ENCODE data around the gene UGT2A1. TPM values are rescaled to one million over a fixed set of nuclear protein-coding genes. Genes with fewer than 3 reads are reported as not detected.

UGT2A1 gene
- total and polyA plus RNA-seq, 2 of the 4 experiments (the other 2 are of a cell fraction): not detected

DNA sequence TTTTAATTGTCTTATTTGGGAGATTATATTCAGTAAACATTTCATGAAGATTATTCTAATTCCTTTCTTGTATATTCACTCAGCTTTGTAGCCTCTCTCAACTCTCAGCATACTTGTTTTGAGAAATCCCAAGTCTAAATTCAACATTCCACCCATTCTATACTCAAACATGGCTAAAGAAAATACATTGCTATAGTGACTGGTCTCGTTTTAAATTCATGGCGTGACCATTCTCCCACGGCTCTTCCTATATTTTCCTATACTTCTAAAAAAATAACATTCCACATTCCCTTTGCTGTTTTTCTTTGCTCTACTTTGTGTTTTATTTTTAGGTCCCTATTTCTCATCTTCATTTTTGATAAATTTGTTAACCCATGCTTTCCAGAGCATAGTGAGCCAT, 49.2 kb upstream of the UGT2A1 start:
- no peak for TF ChIP-seq SMC3 (IDR thresholded peaks at IDR 0.05; ENCODE audit: low read depth, low read length)
- TF ChIP-seq RFX5 (IDR thresholded peaks at IDR 0.05; ENCODE audit: low read depth, low read length): no peak
- no peak for TF ChIP-seq CHD1 (IDR thresholded peaks at IDR 0.05; ENCODE audit: low read depth, low read length)
- no peak for TF ChIP-seq MXI1 (IDR thresholded peaks at IDR 0.05; ENCODE audit: borderline replicate concordance, low read depth, low read length)
- no peak for TF ChIP-seq CEBPB (IDR thresholded peaks at IDR 0.05; ENCODE audit: low read depth, low read length)
- TF ChIP-seq BHLHE40 (IDR thresholded peaks at IDR 0.05; ENCODE audit: low read depth, low read length): no peak
- no peak for TF ChIP-seq FOS (IDR thresholded peaks at IDR 0.05; ENCODE audit: low read depth, low read length)
- no peak for TF ChIP-seq NFE2L2 (IDR thresholded peaks at IDR 0.05; ENCODE audit: low read depth, low read length)
- TF ChIP-seq, protein P1, sequence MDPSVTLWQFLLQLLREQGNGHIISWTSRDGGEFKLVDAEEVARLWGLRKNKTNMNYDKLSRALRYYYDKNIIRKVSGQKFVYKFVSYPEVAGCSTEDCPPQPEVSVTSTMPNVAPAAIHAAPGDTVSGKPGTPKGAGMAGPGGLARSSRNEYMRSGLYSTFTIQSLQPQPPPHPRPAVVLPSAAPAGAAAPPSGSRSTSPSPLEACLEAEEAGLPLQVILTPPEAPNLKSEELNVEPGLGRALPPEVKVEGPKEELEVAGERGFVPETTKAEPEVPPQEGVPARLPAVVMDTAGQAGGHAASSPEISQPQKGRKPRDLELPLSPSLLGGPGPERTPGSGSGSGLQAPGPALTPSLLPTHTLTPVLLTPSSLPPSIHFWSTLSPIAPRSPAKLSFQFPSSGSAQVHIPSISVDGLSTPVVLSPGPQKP (IDR thresholded peaks at IDR 0.05; ENCODE audit: borderline replicate concordance, low read depth, low read length): no peak
- TF ChIP-seq, protein P2, sequence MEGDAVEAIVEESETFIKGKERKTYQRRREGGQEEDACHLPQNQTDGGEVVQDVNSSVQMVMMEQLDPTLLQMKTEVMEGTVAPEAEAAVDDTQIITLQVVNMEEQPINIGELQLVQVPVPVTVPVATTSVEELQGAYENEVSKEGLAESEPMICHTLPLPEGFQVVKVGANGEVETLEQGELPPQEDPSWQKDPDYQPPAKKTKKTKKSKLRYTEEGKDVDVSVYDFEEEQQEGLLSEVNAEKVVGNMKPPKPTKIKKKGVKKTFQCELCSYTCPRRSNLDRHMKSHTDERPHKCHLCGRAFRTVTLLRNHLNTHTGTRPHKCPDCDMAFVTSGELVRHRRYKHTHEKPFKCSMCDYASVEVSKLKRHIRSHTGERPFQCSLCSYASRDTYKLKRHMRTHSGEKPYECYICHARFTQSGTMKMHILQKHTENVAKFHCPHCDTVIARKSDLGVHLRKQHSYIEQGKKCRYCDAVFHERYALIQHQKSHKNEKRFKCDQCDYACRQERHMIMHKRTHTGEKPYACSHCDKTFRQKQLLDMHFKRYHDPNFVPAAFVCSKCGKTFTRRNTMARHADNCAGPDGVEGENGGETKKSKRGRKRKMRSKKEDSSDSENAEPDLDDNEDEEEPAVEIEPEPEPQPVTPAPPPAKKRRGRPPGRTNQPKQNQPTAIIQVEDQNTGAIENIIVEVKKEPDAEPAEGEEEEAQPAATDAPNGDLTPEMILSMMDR (conservative IDR thresholded peaks at IDR 0.05; ENCODE audit: low read depth, low read length): no peak
- TF ChIP-seq RAD21 (IDR thresholded peaks at IDR 0.05; ENCODE audit: low read length): no peak
- TF ChIP-seq MAZ (IDR thresholded peaks at IDR 0.05; ENCODE audit: borderline replicate concordance, low read depth, low read length): no peak
- no peak for TF ChIP-seq POLR2A (IDR thresholded peaks at IDR 0.05; ENCODE audit: low read depth, low read length)
- TF ChIP-seq RCOR1 (IDR thresholded peaks at IDR 0.05; ENCODE audit: insufficient replicate concordance, low read length): no peak
- TF ChIP-seq MAFK (IDR thresholded peaks at IDR 0.05; ENCODE audit: low read depth, low read length): no peak
- TF ChIP-seq, protein P3, sequence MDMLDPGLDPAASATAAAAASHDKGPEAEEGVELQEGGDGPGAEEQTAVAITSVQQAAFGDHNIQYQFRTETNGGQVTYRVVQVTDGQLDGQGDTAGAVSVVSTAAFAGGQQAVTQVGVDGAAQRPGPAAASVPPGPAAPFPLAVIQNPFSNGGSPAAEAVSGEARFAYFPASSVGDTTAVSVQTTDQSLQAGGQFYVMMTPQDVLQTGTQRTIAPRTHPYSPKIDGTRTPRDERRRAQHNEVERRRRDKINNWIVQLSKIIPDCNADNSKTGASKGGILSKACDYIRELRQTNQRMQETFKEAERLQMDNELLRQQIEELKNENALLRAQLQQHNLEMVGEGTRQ (IDR thresholded peaks at IDR 0.05; ENCODE audit: low read depth, low read length): no peak
- CTCF ChIA-PET: interaction anchor here (0.6 to 0.7 kb wide), 2 partner anchors 56 to 106 kb away, joined by 3 to 4 read pairs; no protein-coding TSS in a partner anchor
- no peak overlapping the region for H3K4me3 ChIP-seq (ENCODE audit: insufficient read depth, low read depth, low read length)
- no peaks in the 10 kb centered on the region for H3K36me3 ChIP-seq (ENCODE audit: control insufficient read depth, insufficient read depth, low read length)
- H3K9me1 ChIP-seq (ENCODE audit: insufficient read depth, low read length): no peaks in the 10 kb centered on the region
- H2AK9ac ChIP-seq (replicated peaks; ENCODE audit: low read depth, low read length, poor library complexity): no peak overlapping the region
- no peaks in the 10 kb centered on the region for H3K4me1 ChIP-seq (ENCODE audit: control insufficient read depth, insufficient read depth, low read length)
- H2BK15ac ChIP-seq (ENCODE audit: low read depth, low read length): no peak overlapping the region
- H3K18ac ChIP-seq (ENCODE audit: low read depth, low read length): no peak overlapping the region
- no peak overlapping the region for H2BK5ac ChIP-seq (ENCODE audit: low read depth, low read length, poor library complexity, severe bottlenecking)
- POLR2A ChIA-PET (ENCODE audit: unreplicated experiment): no interaction called here
- H3K4me2 ChIP-seq (ENCODE audit: low read depth, low read length): no peak overlapping the region
- H3K9me3 ChIP-seq (ENCODE audit: control insufficient read depth, insufficient read depth, low read length): no peaks in the 10 kb centered on the region
- in situ Hi-C loops (cut with MboI; ENCODE audit: low sequenced_read_pairs): no loop called here
- H3K9ac ChIP-seq (ENCODE audit: low read depth, low read length): no peak overlapping the region
- no peak overlapping the region for H3K14ac ChIP-seq (replicated peaks; ENCODE audit: low read depth, low read length)
- BruUV-seq (replicated peaks): no TSS peak
- dilution Hi-C loops (cut with HindIII; ENCODE audit: low sequenced_read_pairs, unreplicated experiment): no loop called here
- H2BK20ac ChIP-seq (ENCODE audit: low read depth, low read length): no peak overlapping the region
- H3K27me3 ChIP-seq (ENCODE audit: control insufficient read depth, insufficient read depth, low read length): no peaks in the 10 kb centered on the region
- H3K4ac ChIP-seq (ENCODE audit: low read depth, low read length): no peak overlapping the region
- no peaks in the 10 kb centered on the region for H4K20me1 ChIP-seq (ENCODE audit: insufficient read depth, low read length)
- H3K27ac ChIP-seq (ENCODE audit: insufficient read depth, low read length): no peak overlapping the region
- no peak overlapping the region for H2AFZ ChIP-seq (replicated peaks; ENCODE audit: low read length, poor library complexity)
- H2AK5ac ChIP-seq (ENCODE audit: low read depth, low read length): no peak overlapping the region
- no peak overlapping the region for H3K23ac ChIP-seq (ENCODE audit: low read depth, low read length)
- H3K79me1 ChIP-seq (ENCODE audit: low read depth in 1 of 2, low read length in 2 of 2): no peaks in the 10 kb centered on the region
- H3K56ac ChIP-seq (ENCODE audit: extremely low read depth, insufficient read depth, low read length): no peak overlapping the region
- H4K91ac ChIP-seq (ENCODE audit: insufficient read depth, low read depth, low read length): no peak overlapping the region
- DNase-seq (no peak), ATAC-seq (ENCODE audit: low read depth) (no peak)
- 60% methylated on average over 1 of the region's 3 CpGs; no CpG with 5 or more reads in 1 of the 2 experiments for WGBS, 2 experiments (ENCODE audit: extremely low coverage in 2 of 2, insufficient read length in 1 of 2)
- intact Hi-C loops (cut with micrococcal nuclease): no loop called here
- no peak overlapping the region for H2BK120ac ChIP-seq (ENCODE audit: low read depth, low read length)
- H4K5ac ChIP-seq (ENCODE audit: low read depth, low read length): no peak overlapping the region
- no peak overlapping the region for H4K8ac ChIP-seq (ENCODE audit: low read depth in 2 of 2, low read length in 2 of 2)
